Endothelial cell of umbilical vein (primary cell): ENCODE results near the gene SIPA1L3. TPM values are rescaled to one million over a fixed set of nuclear protein-coding genes. Genes with fewer than 3 reads are reported as not detected.

ENCODE experiments used
- BruUV-seq: library from RNA; stranded (reverse); fragments of 400-500 nt; replicated peaks from 2 replicates; lab custom pipeline; 2021; lab: Mats Ljungman, UMichigan
- CTCF ChIA-PET: fragments of 300-600, 350-600 bp; sonication (Branson Sonifier 250); formaldehyde crosslinking; loops from one replicate; lab custom pipeline; 2021; ENCODE audit warnings: antibody characterized with exemption, inconsistent platforms; lab: Charles Lee
- POLR2A ChIA-PET: fragments of 300-600, 350-600 bp; sonication (Branson Sonifier 250); formaldehyde crosslinking; loops from one replicate; lab custom pipeline; 2021; ENCODE audit warnings: antibody characterized with exemption, inconsistent platforms; lab: Charles Lee
- DNase-seq: peaks from one replicate; pipeline ENCODE4 v3.0.0-alpha.2; 2011; ENCODE audit warnings: low read depth, low spot score
- FAIRE-seq: peaks from 2 replicates; lab custom pipeline; 2011; peaks lifted over from hg19 to GRCh38; lab: Jason Lieb, UNC
- H2AFZ ChIP-seq: 2 replicates; pipeline ENCODE4 v1.6.0; 2012; ENCODE audit warnings: low read depth, low read length, control low read depth, inconsistent platforms
- H3K27ac ChIP-seq: 2 replicates; pipeline ENCODE4 v1.5.1; 2011; ENCODE audit warnings: low read depth, mild to moderate bottlenecking, control low read depth, low read length, moderate library complexity; ENCODE audit not compliant: insufficient read depth
- H3K27me3 ChIP-seq, 2 experiments: 2 replicates each; pipeline versions ENCODE4 v1.6.0 to v1.6.1; 2011; ENCODE audit warnings: low read length in 2 of 2, mixed read lengths in 1 of 2; ENCODE audit not compliant: control insufficient read depth in 2 of 2, insufficient read depth in 2 of 2
- H3K36me3 ChIP-seq, 2 experiments: 2 replicates in 1 of 2; 3 replicates in 1 of 2; pipeline ENCODE4 v1.5.1; 2011; ENCODE audit warnings: low read length in 2 of 2, mild to moderate bottlenecking in 1 of 2, moderate library complexity in 1 of 2; ENCODE audit not compliant: control insufficient read depth in 2 of 2, insufficient read depth in 2 of 2; ENCODE audit errors: extremely low read depth in 1 of 2
- H3K4me1 ChIP-seq: 3 replicates; pipeline ENCODE4 v1.5.1; 2011; ENCODE audit warnings: mild to moderate bottlenecking, low read length; ENCODE audit not compliant: control insufficient read depth, insufficient read depth; ENCODE audit errors: extremely low read depth
- H3K4me2 ChIP-seq: 2 replicates; pipeline ENCODE4 v1.6.1; 2011; ENCODE audit warnings: low read length, control low read depth, mixed read lengths; ENCODE audit not compliant: insufficient read depth
- H3K4me3 ChIP-seq, 3 experiments: fragments of 200-600 bp in 1 of 3; sonication (generic), shearing (Covaris generic) in 1 of 3; replicated peaks in 1 of 3; 2 replicates each; pipeline ENCODE4 v1.5.1; 2011 to 2016; ENCODE audit warnings: control low read depth in 3 of 3, low read length in 3 of 3, mild to moderate bottlenecking in 2 of 3, inconsistent platforms in 1 of 3, low read depth in 1 of 3, moderate library complexity in 1 of 3; ENCODE audit not compliant: insufficient read depth in 1 of 3
- H3K79me2 ChIP-seq: 2 replicates; pipeline ENCODE4 v1.6.0; 2012; ENCODE audit warnings: low read length, inconsistent platforms; ENCODE audit not compliant: control insufficient read depth, insufficient read depth
- H3K9ac ChIP-seq: replicated peaks from 2 replicates; pipeline ENCODE3; 2011; ENCODE audit warnings: low read length, control low read depth; ENCODE audit not compliant: insufficient read depth; ENCODE audit errors: extremely low read depth
- H3K9me1 ChIP-seq: replicated peaks from 3 replicates; pipeline ENCODE4 v1.6.0; 2011; ENCODE audit warnings: mild to moderate bottlenecking, low read length; ENCODE audit not compliant: control insufficient read depth, insufficient read depth; ENCODE audit errors: extremely low read depth
- H3K9me3 ChIP-seq: replicated peaks from 2 replicates; pipeline ENCODE4 v1.5.1; 2012; ENCODE audit warnings: low read length, inconsistent platforms; ENCODE audit not compliant: control insufficient read depth, insufficient read depth
- H4K20me1 ChIP-seq: replicated peaks from 2 replicates; pipeline ENCODE3; 2011; ENCODE audit warnings: mild to moderate bottlenecking, low read length; ENCODE audit not compliant: control insufficient read depth, insufficient read depth; ENCODE audit errors: extremely low read depth
- EZH2 ChIP-seq: IDR thresholded peaks from 2 replicates; pipeline ENCODE4 v1.6.1; 2012; ENCODE audit warnings: borderline replicate concordance, low read depth, mild to moderate bottlenecking, moderate library complexity, low read length, inconsistent platforms; ENCODE audit not compliant: severe bottlenecking
- FOS ChIP-seq: IDR thresholded peaks from 2 replicates; pipeline ENCODE4 v1.6.1; 2011; ENCODE audit warnings: mild to moderate bottlenecking, low read length, moderate library complexity, borderline replicate concordance; ENCODE audit not compliant: insufficient read depth
- GATA2 ChIP-seq: IDR thresholded peaks from 2 replicates; pipeline ENCODE4 v1.7.0; 2011; ENCODE audit warnings: low read depth, mild to moderate bottlenecking, moderate library complexity, mixed read lengths, low read length; ENCODE audit not compliant: insufficient read length, insufficient read depth
- JUN ChIP-seq: IDR thresholded peaks from 2 replicates; pipeline ENCODE4 v1.6.1; 2011; ENCODE audit warnings: borderline replicate concordance, low read depth; ENCODE audit not compliant: insufficient read length, insufficient read depth
- MAX ChIP-seq: IDR thresholded peaks from 2 replicates; pipeline ENCODE4 v1.6.1; 2011; ENCODE audit not compliant: insufficient read depth, insufficient read length
- MYC ChIP-seq: IDR thresholded peaks from one replicate; pipeline ENCODE4 v1.6.1; 2011; ENCODE audit warnings: mild to moderate bottlenecking, low read depth, low read length
- POLR2A ChIP-seq: IDR thresholded peaks from 2 replicates; pipeline ENCODE4 v1.6.1; 2012; ENCODE audit warnings: low read depth, mild to moderate bottlenecking, control low read depth, low read length
- POLR2AphosphoS5 ChIP-seq: IDR thresholded peaks from 2 replicates; pipeline ENCODE4 v1.6.1; 2012; ENCODE audit warnings: low read depth, mild to moderate bottlenecking, control low read depth, low read length, moderate library complexity; ENCODE audit not compliant: insufficient read depth
- dilution Hi-C: fragments of 300-500 bp; cut with MboI; formaldehyde crosslinking; loops from one replicate; pipeline ENCODE4 v1.15.0; 2019; ENCODE audit warnings: low sequenced_read_pairs; ENCODE audit not compliant: extremely low pct_ligation_motif_present
- intact Hi-C: fragments of 100-400 bp; cut with micrococcal nuclease; formaldehyde crosslinking; loops from one replicate; pipeline ENCODE4 v1.10.0; 2022
- polyA plus RNA-seq, 4 experiments: library from polyadenylated mRNA; depleted of rRNA in 3 of 4; stranded (reverse) in 3 of 4; unstranded in 1 of 4; fragments of >200 nt; gene quantifications; 2 replicates each; pipeline versions ENCODE4 v1.2.1 to v1.2.3, GENCODE V29; 2011 to 2012; ENCODE audit warnings: missing spikeins in 1 of 4
- total RNA-seq: library from RNA; stranded (reverse); gene quantifications from 2 replicates; pipeline ENCODE4 v1.2.3, GENCODE V29; 2021
- TF ChIP-seq, protein P1 (sequence below), 2 donors: IDR thresholded peaks; 1 replicate in 1 of 2; 2 replicates in 1 of 2; pipeline ENCODE4 v1.5.1; 2011; ENCODE audit warnings: low read length in 2 of 2, mild to moderate bottlenecking in 2 of 2, moderate library complexity in 2 of 2, control low read depth in 1 of 2, inconsistent platforms in 1 of 2, low read depth in 1 of 2; ENCODE audit not compliant: insufficient read depth in 1 of 2; ENCODE audit errors: extremely low read depth in 1 of 2

SIPA1L3 gene
- total and polyA plus RNA-seq, 2 donors (not counting 3 experiments of a cell fraction or from before 2014, with no cell fraction given): 14.2 to 47.2 TPM

DNA sequence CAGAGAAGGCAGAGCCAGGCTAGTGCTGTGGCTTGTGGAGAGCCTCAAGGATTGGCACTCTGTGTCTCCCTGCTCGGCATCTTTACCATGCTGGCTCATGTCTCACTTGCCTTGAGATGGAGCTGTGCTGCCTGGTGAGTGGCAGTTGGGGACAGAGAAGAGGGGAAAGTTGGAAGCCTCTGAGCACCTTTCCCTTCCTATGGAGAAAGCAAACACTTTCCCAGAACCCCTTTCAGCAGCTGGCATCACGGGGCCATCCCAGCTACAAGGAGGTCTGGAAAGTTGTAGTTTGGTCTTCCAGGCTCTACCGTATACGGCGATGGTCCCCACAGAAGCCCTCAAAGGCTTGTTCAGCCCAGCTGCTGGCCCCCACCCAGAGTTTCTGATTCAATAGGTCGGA is 258.3 kb downstream of the SIPA1L3 start:
- no peaks in the 10 kb centered on the region for H4K20me1 ChIP-seq
- CTCF ChIA-PET: no interaction called here
- no peaks in the 10 kb centered on the region for H3K4me1 ChIP-seq
- TF ChIP-seq POLR2A (no peak), MYC (no peak), EZH2 (no peak), MAX (no peak), FOS (no peak), JUN (no peak), POLR2AphosphoS5 (no peak), GATA2 (no peak)
- TF ChIP-seq, protein P1, sequence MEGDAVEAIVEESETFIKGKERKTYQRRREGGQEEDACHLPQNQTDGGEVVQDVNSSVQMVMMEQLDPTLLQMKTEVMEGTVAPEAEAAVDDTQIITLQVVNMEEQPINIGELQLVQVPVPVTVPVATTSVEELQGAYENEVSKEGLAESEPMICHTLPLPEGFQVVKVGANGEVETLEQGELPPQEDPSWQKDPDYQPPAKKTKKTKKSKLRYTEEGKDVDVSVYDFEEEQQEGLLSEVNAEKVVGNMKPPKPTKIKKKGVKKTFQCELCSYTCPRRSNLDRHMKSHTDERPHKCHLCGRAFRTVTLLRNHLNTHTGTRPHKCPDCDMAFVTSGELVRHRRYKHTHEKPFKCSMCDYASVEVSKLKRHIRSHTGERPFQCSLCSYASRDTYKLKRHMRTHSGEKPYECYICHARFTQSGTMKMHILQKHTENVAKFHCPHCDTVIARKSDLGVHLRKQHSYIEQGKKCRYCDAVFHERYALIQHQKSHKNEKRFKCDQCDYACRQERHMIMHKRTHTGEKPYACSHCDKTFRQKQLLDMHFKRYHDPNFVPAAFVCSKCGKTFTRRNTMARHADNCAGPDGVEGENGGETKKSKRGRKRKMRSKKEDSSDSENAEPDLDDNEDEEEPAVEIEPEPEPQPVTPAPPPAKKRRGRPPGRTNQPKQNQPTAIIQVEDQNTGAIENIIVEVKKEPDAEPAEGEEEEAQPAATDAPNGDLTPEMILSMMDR (IDR thresholded peaks at IDR 0.05; ENCODE audit: extremely low read depth in 1 of 2, insufficient read depth in 1 of 2, low read depth in 1 of 2, low read length in 2 of 2): no peak
- H3K36me3 ChIP-seq: peaks cover 0 to 27% of the 10 kb centered on the region in 2 experiments
- dilution Hi-C loops (no loop called here), intact Hi-C loops (no loop called here)
- H3K9ac ChIP-seq: no peak overlapping the region
- no peak overlapping the region for H2AFZ ChIP-seq
- no peak overlapping the region for H3K4me2 ChIP-seq
- POLR2A ChIA-PET: no interaction called here
- H3K4me3 ChIP-seq: no peak overlapping the region
- H3K9me1 ChIP-seq: no peaks in the 10 kb centered on the region
- FAIRE-seq (no peak), DNase-seq (no peak)
- no TSS peak for BruUV-seq
- no peaks in the 10 kb centered on the region for H3K79me2 ChIP-seq
- no peaks in the 10 kb centered on the region for H3K9me3 ChIP-seq
- no peaks in the 10 kb centered on the region for H3K27me3 ChIP-seq
- H3K27ac ChIP-seq: no peak overlapping the region
